Cerebellar cortex (tissue), 1 donor: ENCODE data around the gene RNF220.
"Not testable (repeated sequence)": the region's sequence is repeated elsewhere in the genome, so short reads cannot be mapped to it uniquely, and the experiment has no call there.

Experiments
- DNase-seq: peaks from one replicate; pipeline ENCODE4 v3.0.0-alpha.2; 2015; ENCODE audit warnings: low spot score

RNF220 gene

DNA sequence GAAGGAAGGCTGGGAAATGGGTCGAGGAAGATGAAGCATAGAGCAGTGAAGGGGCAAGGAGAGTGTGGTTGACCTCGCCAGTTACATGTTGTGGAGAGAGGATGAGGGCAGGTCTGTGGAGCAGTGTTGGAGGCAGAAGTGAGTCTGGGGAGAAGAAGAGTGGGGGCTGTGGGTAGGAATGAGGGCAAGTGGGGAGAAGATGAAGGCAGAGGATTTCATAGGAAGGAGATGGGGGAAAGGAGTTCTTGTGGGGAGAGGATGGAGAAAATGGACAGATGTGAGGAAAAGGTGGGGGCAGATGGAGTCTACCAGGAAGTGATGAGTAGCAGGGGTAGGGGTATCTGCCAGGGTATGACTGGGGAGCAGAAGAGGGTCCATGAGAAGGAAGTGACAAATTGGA, 273.1 kb downstream of the RNF220 start:
- no peak for DNase-seq

DNA sequence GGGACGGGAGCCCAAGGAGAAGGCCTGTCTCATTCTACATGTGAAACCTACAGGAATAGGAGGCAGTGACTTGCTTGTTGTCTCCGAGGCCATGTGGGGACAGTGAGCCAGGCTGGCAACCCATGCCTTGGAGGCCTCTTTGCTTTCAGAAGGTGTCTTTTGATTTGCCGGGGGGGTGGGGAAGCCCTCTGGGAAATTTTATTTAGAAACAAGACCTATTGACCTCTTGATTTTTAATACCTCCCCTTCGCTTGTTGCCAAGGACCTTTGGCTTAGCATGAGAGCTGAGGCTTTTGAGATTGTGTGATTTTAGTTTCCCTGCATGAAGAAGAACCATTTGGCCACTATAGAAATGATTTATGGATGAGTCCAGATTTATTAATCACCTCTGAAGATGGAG, 273.6 kb downstream of the RNF220 start:
- no peak for DNase-seq

DNA sequence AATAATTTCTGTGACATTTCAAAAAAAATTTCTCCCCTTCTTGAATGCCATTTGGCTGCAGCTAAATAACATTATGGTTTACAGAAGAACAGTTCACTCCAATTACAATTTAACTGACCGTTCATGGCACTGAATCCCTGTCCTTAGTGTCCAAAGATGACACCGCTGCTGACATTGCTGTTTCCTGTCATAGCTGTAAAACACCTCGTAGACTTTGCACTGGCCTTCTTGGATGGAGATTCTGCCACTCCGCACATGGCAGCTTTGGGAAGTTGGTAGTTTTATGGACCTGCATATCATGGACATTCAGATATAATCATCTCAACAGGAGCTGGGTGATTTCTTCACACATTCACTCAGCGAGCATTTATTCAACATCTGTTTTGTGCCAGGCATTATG, 274.4 kb downstream of the RNF220 start:
- DNase-seq = no peak

DNA sequence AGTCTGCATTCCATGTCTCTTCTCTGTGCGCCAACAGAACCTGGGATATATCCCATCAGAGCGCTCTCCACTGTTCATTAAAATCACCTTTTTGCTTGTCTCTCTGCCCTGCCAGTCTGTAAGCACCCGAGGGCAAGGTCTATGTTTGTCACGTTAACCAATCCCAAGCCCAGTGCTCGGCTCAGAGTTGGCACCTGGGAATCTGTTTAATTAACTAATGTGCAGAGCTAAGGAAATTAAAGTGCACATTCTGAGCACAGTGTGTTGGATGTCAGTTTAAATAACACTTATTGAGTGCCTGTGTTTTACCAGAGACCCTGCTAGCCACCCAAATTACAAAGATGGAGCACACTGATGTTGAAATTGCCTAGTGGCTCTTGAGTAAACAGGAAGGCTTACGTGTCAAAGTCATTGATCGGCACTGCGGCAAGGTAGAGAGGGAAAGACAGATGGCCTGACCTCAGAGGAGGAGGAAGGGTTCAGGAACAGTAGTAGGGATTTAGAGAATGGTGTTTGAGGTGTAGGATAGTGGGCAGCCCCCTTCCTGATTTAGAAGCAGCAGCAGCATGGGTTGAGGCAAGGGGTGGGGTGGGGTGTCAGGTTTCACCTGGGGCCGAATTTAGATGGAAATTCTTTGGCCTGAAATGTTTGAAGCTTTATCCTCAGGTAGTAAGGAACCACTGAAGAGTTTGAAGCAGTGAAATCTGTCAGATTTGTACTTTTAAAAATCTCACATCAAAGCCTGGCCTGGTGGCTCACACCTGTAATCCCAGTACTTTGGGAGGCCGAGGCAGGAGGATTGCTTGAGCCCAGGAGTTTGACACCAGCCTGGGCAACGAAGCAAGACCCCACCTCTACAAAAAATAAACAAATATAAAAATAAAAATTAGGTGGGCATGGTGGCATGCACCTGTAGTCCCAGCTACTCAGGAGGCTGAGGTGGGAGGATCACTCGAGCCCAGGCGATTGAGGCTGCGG, 277.1 kb downstream of the RNF220 start:
- DNase-seq = no peak

DNA sequence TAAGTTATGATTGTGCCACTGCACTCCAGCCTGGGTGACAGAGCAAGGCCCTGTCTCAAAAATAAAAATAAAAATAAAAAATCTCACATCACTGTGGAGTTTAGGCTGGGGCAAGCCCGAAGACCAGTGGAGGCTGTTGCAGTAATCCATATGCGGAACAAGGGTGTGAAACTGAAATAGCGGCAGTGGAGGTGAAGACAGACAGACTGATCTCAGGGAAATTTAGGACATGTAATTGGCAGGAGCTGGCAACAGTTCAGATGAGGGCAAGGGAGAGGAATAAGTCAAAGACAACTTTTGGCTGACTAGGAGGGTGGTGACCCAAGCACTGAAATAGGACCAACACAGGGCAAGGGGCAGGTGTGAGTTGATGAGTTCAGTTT, 277.8 kb downstream of the RNF220 start:
- DNase-seq = no peak

DNA sequence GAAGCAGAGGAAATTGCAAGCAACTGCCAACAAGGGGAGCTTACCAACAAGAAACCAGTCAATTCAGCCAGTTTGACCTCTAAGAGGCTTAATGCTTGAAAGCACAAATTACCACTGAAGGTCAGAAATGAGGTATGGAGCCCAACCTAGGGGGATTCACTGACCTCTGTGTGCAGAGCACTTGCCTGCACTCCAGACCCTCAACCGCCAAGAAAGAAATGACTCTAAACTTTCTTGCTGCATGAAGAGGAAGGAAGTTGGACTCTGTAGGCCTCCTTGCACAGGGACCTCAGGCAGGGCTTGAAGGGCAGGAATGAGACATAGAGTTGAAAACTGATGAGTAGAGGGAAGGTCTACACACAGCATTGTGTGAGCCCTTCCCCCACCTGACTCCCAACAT, 279.5 kb downstream of the RNF220 start:
- no peak for DNase-seq

DNA sequence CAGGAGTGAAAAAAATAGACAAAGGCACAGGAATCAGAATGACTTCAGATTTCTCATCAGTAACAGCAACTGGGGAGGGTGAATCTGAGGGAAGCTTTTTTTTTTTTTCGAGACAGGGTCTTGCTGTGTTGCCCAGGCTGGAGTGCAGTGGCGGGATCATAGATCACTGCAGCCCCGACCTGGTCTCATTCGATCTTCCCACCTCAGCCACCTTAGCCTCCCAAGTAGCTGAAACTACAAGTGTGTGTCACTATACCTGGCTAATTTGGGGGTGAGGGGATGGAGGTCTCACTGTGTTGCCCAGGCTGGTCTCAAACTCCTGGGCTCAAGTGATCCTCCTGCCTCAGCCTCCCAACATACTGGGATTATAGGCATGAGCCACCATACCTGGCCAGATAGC, 280.2 kb downstream of the RNF220 start:
- no peak for DNase-seq

DNA sequence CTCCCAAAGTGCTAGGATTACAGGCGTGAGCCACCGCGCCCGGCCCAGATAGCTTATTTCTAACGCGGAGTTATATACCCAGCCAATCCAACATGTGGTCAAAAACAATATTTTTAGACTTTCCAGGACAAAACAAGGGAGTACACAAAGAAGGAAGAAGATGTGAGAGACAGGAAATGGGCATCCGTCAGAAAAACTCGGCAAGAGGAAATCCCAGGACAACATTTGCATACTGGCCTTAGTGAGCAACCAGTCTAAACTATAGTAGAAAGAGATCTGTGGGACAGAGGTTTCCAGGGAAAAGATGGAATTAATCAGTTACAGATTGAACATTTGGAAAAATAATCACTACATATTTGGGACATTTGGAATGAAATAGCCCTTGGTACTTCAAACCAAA, 280.8 kb downstream of the RNF220 start:
- DNase-seq = no peak

DNA sequence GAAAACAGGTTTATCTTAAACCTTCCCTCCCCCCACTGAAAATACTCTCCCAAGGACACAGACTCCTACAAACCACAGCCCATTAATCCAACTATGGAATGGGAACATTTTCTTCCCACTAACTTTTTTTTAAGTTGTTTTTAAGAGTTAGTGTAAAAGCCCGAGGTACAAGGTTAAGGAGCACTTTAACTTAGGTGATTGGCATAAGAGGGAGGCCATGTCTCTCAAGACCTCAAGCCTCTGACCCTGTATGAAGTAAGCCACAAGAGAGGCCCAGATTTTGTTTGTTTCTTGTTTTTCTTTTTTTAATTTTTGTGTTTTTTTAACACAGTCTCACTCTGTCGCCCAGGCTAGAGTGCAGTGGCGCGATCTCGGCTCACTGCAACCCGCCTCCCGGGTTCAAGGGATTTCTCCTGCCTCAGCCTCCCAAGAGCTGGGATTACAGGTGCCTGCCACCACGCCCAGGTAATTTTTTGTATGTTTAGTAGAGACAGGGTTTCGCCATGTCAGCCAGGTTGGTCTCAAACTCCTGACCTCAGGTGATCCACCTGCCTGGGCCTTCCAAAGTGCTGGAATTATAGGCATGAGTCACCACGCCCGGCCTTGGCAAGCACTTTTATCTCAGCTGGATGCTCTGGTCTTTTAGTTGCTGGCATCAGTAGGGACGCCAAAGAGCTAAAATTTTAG, 283.8 kb downstream of the RNF220 start:
- DNase-seq = no peak

DNA sequence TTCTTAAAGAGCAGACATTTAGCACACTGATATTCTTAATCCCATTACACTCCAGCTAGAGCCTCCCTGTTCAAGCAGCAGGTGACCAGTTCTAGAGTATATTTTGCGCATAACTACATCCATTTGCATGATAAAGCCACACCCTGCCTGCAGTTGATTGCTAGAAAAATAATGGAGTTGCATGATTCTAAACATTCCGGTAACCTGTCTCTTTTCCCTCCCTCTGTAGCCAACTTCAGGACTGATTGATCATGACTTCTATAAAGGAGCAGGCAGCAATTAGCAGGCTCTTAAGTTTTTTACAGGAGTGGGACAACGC, 284.4 kb downstream of the RNF220 start:
- no peak for DNase-seq

DNA sequence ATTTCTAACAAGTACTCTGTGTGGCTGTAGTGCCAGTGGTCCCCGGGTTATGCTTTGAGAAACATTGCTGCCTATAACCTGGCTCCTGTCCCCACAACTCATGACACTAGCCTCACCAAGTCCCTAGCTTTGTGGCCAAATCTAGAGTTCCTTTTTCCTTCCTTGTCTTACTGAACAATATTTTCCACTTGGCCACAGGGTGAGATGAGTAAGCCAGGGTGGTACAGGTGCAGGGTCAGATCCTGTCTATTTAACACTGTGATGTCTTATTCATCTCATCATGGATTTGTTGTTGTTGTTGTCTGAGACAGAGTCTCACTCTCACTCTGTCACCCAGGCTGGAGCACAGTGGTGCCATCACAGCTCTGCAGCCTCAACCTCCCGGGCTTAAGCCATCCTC, 288.1 kb downstream of the RNF220 start:
- DNase-seq = no peak

DNA sequence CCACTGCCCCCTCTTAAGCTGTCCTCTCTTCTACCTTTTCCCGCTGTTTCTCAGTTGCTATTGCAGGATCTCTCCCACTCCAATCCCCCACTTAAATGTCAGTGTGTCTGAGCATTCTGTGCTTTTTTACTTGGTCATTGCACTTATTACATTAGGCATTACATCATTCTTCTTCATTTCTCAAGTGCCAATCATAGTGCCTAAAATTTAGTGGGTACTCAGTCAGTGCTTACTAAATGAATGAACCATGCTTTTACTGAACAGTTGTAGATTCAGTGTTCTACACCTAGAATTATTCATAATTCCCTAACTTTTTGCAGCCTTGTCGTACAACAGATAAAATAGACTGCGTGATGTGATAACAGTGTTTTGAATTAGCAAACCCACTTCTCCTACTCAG, 288.8 kb downstream of the RNF220 start:
- no peak for DNase-seq

DNA sequence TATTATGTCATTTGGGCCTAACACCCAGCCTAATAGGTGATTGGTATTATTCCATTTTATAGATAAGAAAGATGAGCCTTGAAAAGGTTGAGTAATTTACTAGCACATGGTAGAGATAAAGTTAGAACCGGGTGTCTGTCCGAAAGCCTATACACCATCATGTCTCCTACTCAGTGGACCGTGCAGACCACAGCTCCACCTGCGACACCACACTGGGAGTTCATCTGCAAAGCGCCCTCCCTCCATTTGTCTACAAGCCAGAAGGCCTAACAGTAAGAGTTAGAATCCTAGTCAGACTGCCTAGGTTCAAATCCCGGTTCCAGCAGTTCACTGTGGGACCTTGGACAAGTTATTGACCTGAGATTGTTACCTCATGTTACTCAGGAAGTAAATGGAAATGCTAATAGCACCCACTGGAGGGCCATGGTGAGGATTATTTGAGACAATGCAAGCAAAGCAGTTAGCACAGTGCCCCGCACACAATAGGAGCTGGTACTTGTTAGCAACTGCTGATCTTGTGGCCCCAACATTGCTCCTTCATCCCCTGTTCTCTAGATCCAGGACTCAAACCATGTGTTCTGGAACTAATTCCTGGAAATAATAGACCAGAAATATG, 289.9 kb downstream of the RNF220 start:
- no peak for DNase-seq

DNA sequence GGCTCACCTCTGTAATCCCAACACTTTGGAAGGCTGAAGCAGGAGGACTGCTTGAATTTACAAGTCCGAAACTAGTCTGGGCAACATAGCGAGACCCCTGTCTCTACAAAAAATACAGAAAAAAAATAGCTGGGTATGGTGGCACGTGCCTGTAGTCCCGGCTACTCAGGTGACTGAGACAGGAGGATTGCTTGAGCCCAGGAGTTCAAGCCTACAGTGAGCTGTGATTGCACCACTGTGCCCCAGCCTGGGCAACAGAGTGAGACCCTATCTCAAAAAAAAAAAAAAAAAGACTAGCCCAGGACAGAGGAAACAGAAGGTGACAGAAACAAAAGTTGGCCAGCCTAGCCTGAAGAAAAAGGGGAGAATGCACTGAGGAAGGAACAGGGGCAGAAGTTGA, 290.6 kb downstream of the RNF220 start:
- no peak for DNase-seq

DNA sequence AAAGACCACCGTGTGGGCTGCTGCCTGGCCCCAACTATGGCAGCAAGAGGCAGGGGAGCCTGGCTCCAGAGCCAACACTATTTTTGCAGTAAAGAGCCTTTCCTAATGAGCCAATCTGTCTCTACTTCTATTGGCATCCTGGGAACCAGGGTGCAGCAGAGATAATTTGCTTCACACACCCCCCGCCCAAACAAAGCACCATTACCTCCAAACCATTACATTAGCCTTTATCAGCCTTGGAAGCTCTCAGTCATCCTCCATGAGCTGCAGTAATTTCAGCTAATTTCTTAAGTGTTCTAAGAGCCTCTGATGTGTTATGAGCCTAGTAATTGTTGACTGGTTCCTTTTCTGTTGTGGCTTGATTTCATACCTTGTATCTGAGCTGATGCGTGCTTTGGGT, 291.0 kb downstream of the RNF220 start:
- no peak for DNase-seq

DNA sequence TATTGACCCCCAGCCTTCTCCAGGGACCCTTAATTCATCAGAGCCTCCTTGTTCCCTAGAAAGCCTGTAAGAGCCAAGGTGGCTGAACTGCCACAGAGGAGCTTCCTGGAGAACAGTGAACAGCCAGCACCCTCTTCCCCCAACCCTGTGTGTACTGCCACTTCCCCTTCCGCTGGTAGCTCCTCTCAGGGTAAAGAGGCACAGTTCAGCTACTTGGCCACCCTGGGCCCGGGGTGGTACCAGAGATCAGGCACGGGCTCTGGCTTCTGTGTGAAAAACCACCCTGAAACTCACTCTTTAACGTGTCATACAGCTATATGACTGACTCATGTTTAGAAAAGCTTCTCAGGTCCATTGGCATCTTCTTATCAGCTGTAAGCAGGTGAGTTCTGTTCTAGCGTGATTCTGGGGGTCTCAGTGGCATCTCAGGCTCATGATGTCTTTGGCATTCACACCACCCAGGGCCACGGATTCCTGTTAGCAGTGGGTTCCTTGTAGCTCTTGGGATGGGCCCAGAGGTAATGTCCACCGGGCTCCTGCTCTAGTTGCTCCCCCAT, 291.8 kb downstream of the RNF220 start:
- no peak for DNase-seq

DNA sequence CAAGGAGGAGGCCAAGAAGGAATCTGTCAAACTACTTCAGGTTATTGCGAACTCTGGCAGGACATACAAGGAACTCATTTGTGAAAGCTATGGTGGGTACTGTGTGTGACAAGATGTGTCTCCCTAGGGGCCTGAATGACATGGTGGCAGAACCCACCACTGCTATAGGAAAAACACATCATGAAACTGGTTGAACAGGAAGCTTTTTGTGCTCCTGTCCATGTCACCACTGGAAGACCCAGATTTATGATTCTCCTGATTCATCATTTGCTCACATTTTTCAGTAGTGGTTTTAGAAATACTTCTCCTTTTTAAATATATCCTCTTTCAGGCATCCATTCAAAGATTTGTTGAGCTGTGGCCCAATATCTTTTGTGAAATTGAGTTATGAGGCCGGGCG, 293.1 kb downstream of the RNF220 start:
- DNase-seq = no peak

DNA sequence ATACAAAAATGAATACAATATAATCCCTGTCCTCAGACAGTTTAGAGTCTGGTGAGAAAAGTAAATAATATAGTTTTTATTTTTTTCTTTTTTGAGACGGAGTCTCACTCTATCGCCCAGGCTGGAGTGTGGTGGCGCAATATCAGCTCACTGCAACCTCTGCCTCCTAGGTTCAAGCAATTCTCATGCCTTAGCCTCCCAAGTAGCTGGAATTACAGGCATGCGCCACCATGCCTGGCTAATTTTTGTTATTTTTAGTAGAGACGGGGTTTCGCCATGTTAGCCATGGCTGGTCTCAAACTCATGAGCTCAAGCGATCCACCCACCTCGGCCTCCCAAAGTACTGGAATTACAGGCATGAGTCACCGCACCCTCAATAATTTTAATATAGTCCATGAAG, 294.3 kb downstream of the RNF220 start:
- not testable (repeated sequence) for DNase-seq

DNA sequence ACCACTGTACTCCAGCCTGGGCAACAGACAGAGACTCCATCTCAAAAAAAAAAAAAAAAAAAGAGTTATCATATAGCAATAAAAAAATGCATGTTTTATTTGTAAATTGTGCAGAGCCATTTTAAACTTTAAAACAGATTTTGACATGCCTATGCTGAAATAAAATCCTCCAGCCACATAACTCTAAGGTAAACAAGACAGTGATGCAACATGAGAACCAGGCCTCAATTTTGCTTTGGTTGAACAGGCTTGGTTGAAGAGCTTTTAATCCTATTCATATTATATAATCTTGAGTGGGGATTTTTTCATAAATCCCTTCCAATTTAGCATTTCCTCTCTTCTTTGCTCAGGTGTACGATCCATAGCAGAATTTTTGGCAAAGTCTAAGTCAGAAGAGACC, 295.5 kb downstream of the RNF220 start:
- DNase-seq = no peak

DNA sequence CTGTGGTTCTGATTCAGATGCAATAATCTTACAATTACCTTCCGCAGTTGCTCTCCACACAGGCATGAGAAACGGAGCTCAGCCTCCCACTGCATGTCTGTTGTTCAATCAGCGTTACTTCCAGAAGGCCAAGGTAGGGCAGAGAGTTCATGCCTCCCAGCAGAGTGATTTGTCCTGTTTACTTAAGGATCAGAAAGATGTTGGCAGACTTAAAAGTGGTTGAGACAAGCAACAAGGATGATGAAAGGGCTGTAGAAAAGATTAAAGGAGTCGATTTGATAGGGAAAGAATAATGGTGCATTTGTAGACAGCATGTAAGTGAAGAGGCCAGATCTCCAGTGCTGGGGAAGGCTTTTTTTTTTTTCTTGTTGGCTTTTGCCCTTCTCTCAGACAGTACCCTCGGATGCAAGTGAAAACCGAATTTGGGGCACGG, 296.1 kb downstream of the RNF220 start:
- no peak for DNase-seq
